Measurements from ENCODE around the gene RNF5. TPM values are rescaled to one million over a fixed set of nuclear protein-coding genes. Genes with fewer than 3 reads are reported as not detected.
"Not testable (repeated sequence)": the region's sequence is repeated elsewhere in the genome, so short reads cannot be mapped to it uniquely, and the experiment has no call there.

The RNF5 gene, protein sequence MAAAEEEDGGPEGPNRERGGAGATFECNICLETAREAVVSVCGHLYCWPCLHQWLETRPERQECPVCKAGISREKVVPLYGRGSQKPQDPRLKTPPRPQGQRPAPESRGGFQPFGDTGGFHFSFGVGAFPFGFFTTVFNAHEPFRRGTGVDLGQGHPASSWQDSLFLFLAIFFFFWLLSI
- 59.9 and 62.6 TPM in 2 replicates for total RNA-seq

- no peaks in the 10 kb centered on the region for H3K27me3 Mint-ChIP-seq
Observed at GRCh38 chr6:32177788-32178546, at the start of gene RNF5. Gene RNF5, plus strand, starts transcription at chr6:32178405. Its CDS starts 107 bp downstream, at chr6:32178512.

GRCh38 chr6:32128751-32129296 lies 49.4 kb upstream of the RNF5 start:
- peaks cover 20% of the 10 kb centered on the region for H3K36me3 Mint-ChIP-seq (ENCODE audit: low read depth)
- DNase-seq, result no peak
- peak overlapping the region; percentile 96 for H3K27ac Mint-ChIP-seq
- intact Hi-C loops (cut with micrococcal nuclease), result loop anchor here (1.0 to 5.0 kb wide), 5 partner anchors 25 to 713 kb away; partner anchors contain the start of genes PBX2, PPT2, PSMB8 and RNF5
- H3K9me3 Mint-ChIP-seq, result no peaks in the 10 kb centered on the region
- H3K4me3 Mint-ChIP-seq, result peak overlapping the region; percentile 100
- peaks cover 6% of the 10 kb centered on the region for H3K27me3 Mint-ChIP-seq
- peaks cover 39% of the 10 kb centered on the region for H3K4me1 Mint-ChIP-seq

More at GRCh38 chr6:32177788-32178546, at the start of gene RNF5:
- Mint-ChIP-seq H3K4me1 (peaks cover 59% of the 10 kb centered on the region), H3K36me3 (ENCODE audit: low read depth) (peaks cover 35% of the 10 kb centered on the region), H3K9me3 (no peaks in the 10 kb centered on the region), H3K4me3 (peak within 1 kb of the TSS; percentile 86), H3K27ac (peak within 1 kb of the TSS; percentile 95)
- intact Hi-C loops (cut with micrococcal nuclease), result loop anchor here (1.0 to 10.0 kb wide), 8 partner anchors 12 to 1237 kb away; partner anchors contain the start of genes ATF6B, BRD2, CUTA and HSD17B8
- DNase-seq, result peak; percentile 98

DNA sequence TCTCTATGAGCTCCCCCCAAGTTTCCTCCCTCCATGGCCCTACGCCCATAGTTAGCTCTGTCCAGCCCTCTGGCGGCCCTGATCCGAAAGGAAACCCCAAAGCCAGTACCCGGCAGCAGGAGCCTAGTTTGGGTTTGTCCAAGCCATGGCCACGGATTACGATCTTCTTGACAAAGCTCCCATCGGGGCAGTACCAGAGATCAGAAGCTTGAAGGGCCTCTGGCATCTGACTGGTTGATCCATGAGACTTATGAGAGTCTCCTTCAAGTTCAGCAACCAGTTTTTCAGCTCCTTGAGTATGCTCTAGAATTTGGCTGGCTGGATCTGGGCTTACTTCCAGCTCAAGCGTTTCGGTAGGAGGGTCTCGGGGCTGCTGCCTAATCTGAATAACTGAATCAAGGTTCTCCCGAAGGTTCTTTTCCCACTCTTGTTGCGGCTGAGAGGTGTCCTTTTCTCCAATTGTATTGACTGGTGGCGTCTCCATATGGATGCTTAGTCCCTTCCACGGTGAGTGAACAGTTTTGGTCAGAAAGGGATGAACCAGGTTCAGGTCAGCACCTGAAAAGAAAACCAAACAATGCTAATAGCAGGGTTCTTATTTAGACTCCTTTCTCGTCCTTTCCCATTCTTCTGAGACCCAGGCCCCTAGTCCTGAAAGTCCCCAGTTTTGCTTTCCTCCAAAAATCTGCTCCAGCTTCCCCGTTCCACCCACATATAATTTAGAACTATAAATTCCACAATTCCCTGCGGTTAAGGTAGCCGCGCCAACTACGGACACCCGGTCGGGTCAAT lies 48.7 kb upstream of the RNF5 start:
- Mint-ChIP-seq H3K4me3 (peak overlapping the region; percentile 95), H3K27me3 (peaks cover 8% of the 10 kb centered on the region), H3K4me1 (peaks cover 35% of the 10 kb centered on the region), H3K9me3 (no peaks in the 10 kb centered on the region), H3K27ac (peak overlapping the region; percentile 92), H3K36me3 (ENCODE audit: low read depth) (peaks cover 14% of the 10 kb centered on the region)
- intact Hi-C loops (cut with micrococcal nuclease), result loop anchor here (1.0 to 5.0 kb wide), 2 partner anchors 66 to 713 kb away; partner anchors contain the start of gene PSMB8
- peak; percentile 70 for DNase-seq

GRCh38 chr6:32131439-32131948 lies 46.7 kb upstream of the RNF5 start:
- peaks cover 9% of the 10 kb centered on the region for H3K36me3 Mint-ChIP-seq (ENCODE audit: low read depth)
- H3K27ac Mint-ChIP-seq, result peak overlapping the region; percentile 41
- intact Hi-C loops (cut with micrococcal nuclease), result no loop called here
- no peaks in the 10 kb centered on the region for H3K9me3 Mint-ChIP-seq
- H3K27me3 Mint-ChIP-seq, result peaks cover 15% of the 10 kb centered on the region
- H3K4me3 Mint-ChIP-seq, result peak overlapping the region; percentile 26
- H3K4me1 Mint-ChIP-seq, result peaks cover 32% of the 10 kb centered on the region
- DNase-seq, result no peak

- H3K36me3 Mint-ChIP-seq (ENCODE audit: low read depth), result peaks cover 3% of the 10 kb centered on the region
- peaks cover 26% of the 10 kb centered on the region for H3K4me1 Mint-ChIP-seq
- intact Hi-C loops (cut with micrococcal nuclease), result no loop called here
- no peak for DNase-seq
- no peak overlapping the region for H3K4me3 Mint-ChIP-seq
- H3K9me3 Mint-ChIP-seq, result no peaks in the 10 kb centered on the region
- H3K27ac Mint-ChIP-seq, result no peak overlapping the region
- peaks cover 15% of the 10 kb centered on the region for H3K27me3 Mint-ChIP-seq
Observed at GRCh38 chr6:32132110-32132509, 46.1 kb upstream of the RNF5 start.

- no peak for DNase-seq
- H3K27ac Mint-ChIP-seq, result no peak overlapping the region
- H3K36me3 Mint-ChIP-seq (ENCODE audit: low read depth), result no peaks in the 10 kb centered on the region
- H3K9me3 Mint-ChIP-seq, result no peaks in the 10 kb centered on the region
- H3K27me3 Mint-ChIP-seq, result peaks cover 17% of the 10 kb centered on the region
- intact Hi-C loops (cut with micrococcal nuclease), result no loop called here
- H3K4me1 Mint-ChIP-seq, result peaks cover 12% of the 10 kb centered on the region
- H3K4me3 Mint-ChIP-seq, result no peak overlapping the region
Observed at GRCh38 chr6:32133786-32134185, 44.4 kb upstream of the RNF5 start.

DNA sequence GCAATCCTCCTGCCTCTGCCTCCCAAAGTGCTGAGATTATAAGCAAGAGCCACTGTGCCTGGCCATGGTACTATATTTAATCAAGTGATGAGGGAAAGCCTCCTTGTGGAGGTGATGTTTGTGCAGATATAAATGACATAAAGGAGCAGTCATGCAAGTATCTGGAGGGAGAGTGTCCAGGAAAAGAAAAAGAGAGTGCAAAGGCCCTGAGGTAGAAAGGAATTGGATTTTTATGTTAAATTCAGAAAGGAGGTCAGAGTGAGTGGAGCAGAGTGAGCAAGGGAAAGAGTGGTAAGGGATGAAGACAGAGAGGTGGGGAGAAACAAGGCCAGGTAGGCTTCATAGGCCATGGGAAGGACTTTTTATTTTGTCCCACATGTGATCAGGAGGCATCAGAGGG lies 40.8 kb upstream of the RNF5 start:
- intact Hi-C loops (cut with micrococcal nuclease), result no loop called here
- H3K36me3 Mint-ChIP-seq (ENCODE audit: low read depth), result no peaks in the 10 kb centered on the region
- no peaks in the 10 kb centered on the region for H3K4me1 Mint-ChIP-seq
- no peak overlapping the region for H3K27ac Mint-ChIP-seq
- peaks cover 25% of the 10 kb centered on the region for H3K27me3 Mint-ChIP-seq
- no peaks in the 10 kb centered on the region for H3K9me3 Mint-ChIP-seq
- no peak overlapping the region for H3K4me3 Mint-ChIP-seq
- DNase-seq, result no peak

GRCh38 chr6:32139590-32139989 lies 38.6 kb upstream of the RNF5 start:
- H3K4me3 Mint-ChIP-seq, result no peak overlapping the region
- peaks cover 21% of the 10 kb centered on the region for H3K27me3 Mint-ChIP-seq
- H3K27ac Mint-ChIP-seq, result no peak overlapping the region
- no peak for DNase-seq
- no peaks in the 10 kb centered on the region for H3K4me1 Mint-ChIP-seq
- intact Hi-C loops (cut with micrococcal nuclease), result no loop called here
- no peaks in the 10 kb centered on the region for H3K9me3 Mint-ChIP-seq
- H3K36me3 Mint-ChIP-seq (ENCODE audit: low read depth), result no peaks in the 10 kb centered on the region

DNA sequence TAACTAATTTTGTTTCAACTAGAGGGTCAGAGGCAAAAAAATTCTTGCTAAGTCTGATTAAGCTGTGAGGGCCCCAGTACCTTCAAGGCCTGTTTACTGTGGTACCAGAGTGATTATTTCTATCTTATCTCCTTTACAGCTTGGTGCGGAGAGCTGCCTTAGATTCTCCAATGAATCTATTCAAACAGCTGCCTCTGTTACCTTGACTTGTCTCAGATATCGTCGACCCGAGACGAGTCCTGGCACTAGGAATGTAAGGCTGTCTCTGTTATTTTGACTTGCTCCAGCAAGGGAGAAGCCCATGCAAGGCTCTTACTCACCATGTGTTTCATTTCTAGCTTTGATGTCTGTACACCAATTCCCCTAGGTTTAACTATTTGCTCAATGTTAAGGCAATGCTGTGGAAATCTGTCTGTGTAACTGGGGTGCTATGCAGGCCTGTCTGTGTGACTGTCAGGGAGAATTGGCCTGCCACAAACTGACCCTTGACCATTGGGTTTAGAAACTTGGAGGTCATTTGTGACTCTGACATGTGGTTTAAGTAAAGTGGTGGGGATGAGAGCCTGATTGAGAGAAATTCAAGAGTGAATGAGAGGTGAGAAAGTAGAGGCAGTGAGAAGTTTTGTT lies 37.7 kb upstream of the RNF5 start:
- Mint-ChIP-seq H3K27me3 (peaks cover 19% of the 10 kb centered on the region), H3K4me3 (no peak overlapping the region), H3K27ac (no peak overlapping the region), H3K36me3 (ENCODE audit: low read depth) (no peaks in the 10 kb centered on the region), H3K4me1 (no peaks in the 10 kb centered on the region), H3K9me3 (no peaks in the 10 kb centered on the region)
- intact Hi-C loops (cut with micrococcal nuclease), result no loop called here
- DNase-seq, result no peak

- H3K9me3 Mint-ChIP-seq; H3K27ac Mint-ChIP-seq; H3K4me3 Mint-ChIP-seq; H3K36me3 Mint-ChIP-seq (ENCODE audit: low read depth); DNase-seq; intact Hi-C loops (cut with micrococcal nuclease): not testable (repeated sequence)
- Mint-ChIP-seq H3K27me3 (peaks cover 49% of the 10 kb centered on the region), H3K4me1 (peaks cover 12% of the 10 kb centered on the region)
Observed at GRCh38 chr6:32144238-32144637, 34.0 kb upstream of the RNF5 start.

GRCh38 chr6:32146287-32146686 lies 31.9 kb upstream of the RNF5 start:
- H3K9me3 Mint-ChIP-seq, result no peaks in the 10 kb centered on the region
- no peak for DNase-seq

DNA sequence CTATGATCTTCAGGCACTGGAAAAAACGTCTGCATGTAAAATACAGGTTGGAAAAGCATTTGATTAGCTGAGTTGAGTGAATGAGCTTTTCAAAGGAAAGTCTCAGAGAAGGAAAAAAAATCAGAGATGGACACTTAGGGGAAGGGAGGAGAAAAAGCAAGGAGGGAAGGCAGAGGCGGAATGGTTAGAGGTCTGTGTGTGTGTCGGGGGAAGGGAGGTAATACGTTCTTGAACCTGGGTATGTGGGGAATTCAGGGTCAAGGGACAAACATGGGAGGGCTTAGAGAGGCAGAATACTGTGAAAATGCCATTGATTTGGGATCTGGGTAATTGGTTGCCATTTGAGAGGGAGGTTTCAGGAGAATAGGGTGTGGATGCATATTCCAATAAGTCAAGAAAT lies 31.5 kb upstream of the RNF5 start:
- no peak for DNase-seq
- H3K27ac Mint-ChIP-seq, result no peak overlapping the region
- no peak overlapping the region for H3K4me3 Mint-ChIP-seq
- H3K36me3 Mint-ChIP-seq (ENCODE audit: low read depth), result no peaks in the 10 kb centered on the region
- intact Hi-C loops (cut with micrococcal nuclease), result no loop called here
- H3K9me3 Mint-ChIP-seq, result no peaks in the 10 kb centered on the region
- H3K27me3 Mint-ChIP-seq, result peaks cover 59% of the 10 kb centered on the region
- H3K4me1 Mint-ChIP-seq, result peaks cover 20% of the 10 kb centered on the region

More at GRCh38 chr6:32146287-32146686, 31.9 kb upstream of the RNF5 start:
- H3K4me1 Mint-ChIP-seq, result peaks cover 18% of the 10 kb centered on the region
- no peaks in the 10 kb centered on the region for H3K36me3 Mint-ChIP-seq (ENCODE audit: low read depth)
- no peak overlapping the region for H3K4me3 Mint-ChIP-seq
- H3K27me3 Mint-ChIP-seq, result peaks cover 59% of the 10 kb centered on the region
- intact Hi-C loops (cut with micrococcal nuclease), result no loop called here
- H3K27ac Mint-ChIP-seq, result no peak overlapping the region
